HG03460 (cell line): ENCODE results near the gene BCL6.

Experiments
- ATAC-seq: cut with Tn5 transposase; IDR thresholded peaks from one replicate; pipeline ENCODE4 v1.9.1; 2021; ENCODE audit not compliant: unreplicated experiment

Gene BCL6

GRCh38 chr3:187739094-187739560 lies 6.1 kb downstream of the BCL6 start:
- ATAC-seq, result no peak

- peak; percentile 51 for ATAC-seq
Measured at GRCh38 chr3:187738331-187739093, 6.8 kb downstream of the BCL6 start.

GRCh38 chr3:187738071-187738330 lies 7.3 kb downstream of the BCL6 start:
- ATAC-seq, result no peak

DNA sequence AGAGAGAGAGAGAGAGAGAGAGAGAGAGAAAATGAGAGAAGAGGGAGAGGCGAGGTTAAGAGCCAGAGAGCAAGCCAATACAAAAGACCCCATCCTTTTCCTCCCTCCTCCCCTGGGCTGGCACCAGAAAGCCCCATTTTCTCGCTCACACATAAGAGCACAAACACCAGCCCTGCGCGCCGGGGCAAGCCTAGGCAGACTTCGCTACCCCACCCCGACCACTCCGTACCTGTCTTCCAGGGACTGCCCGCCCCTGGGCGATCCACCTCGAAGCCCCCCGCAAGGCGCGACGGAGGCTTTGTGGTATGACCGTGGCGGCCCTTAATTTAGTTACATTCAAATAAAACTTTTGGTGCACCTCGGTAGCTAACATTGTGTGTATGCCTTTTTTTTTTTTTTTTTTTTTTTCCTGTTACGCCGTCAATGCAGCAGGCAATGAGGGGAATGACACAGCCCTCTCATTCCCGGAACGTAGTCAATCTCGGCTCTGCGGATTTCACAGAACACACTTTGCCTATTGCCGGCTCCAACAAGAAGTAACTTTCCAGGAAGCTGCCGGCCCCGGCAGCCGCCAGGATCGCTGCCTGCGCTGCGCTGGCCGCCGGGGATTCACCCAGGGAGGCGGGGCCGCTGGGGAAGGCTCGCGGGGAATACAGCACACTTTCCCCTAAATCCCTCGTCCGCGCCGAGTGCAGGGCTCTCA lies 7.7 kb downstream of the BCL6 start:
- ATAC-seq, result no peak

DNA sequence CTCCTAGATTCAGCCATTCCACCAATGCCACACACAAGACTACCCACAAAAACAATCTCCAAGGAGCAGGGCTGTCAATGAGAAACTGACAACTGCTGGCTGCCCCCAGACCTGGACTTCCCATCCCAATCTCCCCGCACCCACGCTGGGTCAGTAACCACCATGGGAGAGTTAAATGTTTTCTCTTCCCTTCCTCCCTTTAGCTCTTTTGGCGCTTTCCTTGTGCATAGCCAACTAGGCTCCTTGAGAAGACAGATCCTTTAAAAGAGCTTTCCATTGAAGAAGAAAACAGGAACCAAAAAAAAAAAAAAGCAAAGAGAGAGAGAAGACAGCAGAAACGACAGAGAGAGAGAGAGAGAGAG lies 8.3 kb downstream of the BCL6 start:
- ATAC-seq, result no peak

DNA sequence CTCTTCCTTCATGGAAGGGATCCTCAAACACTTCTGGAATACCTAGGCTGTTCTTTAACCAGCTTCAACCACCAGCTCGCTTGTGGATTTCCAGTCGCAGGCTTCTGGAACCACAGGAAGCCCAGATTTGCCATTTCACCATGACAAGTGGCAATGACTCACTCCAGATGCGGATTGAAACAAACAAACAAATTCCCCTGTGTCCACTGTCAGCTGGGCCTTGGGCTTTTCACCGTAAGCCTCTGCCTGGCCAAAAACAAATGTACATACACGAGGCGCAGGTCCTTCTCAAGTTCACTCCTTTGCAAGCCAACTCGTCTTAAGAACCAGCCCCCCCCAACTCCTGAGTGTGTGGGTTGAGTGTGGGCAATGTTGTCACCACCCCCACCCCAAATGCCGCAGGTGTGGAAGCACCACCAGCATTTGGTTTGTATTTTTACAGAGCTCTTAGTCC lies 8.8 kb downstream of the BCL6 start:
- ATAC-seq, result no peak

DNA sequence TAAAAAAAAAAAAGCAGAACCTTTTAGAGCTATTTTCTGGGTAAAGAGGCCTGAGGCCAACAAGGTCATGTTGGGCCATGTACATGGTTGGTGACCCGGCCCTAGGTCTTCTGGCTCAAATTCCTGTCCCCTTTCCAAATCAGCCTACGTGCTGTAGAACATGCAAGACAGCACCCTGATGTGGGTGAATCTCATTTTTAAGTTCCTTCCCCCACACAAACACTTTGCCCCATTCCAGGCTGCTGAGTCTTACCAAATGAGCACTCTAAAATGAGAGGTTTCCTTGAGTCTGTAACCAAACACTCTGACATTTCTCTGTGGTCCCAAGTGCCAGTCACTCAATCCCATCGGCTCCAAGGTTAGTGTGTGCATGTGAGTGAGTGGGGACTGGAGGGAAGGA lies 9.4 kb downstream of the BCL6 start:
- ATAC-seq, result no peak

- no peak for ATAC-seq
Measured at GRCh38 chr3:187735383-187735782, 9.9 kb downstream of the BCL6 start.

DNA sequence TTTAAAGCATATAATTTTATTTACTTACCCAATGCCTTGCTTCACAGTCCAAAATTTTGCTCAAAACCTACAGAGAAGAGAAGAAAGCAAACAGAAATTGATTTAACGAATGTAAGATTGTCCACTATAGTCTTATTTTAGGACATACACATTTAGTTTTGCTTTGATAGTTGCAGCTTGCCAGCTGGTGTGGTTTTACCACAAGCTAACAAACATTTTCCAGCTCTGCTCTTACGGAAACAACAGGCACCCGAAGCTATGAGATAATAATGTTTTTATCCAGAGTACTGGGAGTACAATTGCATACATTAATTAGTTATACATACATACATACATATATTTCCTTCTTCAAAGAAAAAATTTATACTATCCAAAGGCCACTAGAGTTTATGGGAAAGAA lies 10.4 kb downstream of the BCL6 start:
- ATAC-seq, result no peak

GRCh38 chr3:187733371-187733770 lies 11.9 kb downstream of the BCL6 start:
- ATAC-seq, result no peak

- ATAC-seq, result no peak
Measured at GRCh38 chr3:187729598-187729997, 15.7 kb downstream of the BCL6 start.

DNA sequence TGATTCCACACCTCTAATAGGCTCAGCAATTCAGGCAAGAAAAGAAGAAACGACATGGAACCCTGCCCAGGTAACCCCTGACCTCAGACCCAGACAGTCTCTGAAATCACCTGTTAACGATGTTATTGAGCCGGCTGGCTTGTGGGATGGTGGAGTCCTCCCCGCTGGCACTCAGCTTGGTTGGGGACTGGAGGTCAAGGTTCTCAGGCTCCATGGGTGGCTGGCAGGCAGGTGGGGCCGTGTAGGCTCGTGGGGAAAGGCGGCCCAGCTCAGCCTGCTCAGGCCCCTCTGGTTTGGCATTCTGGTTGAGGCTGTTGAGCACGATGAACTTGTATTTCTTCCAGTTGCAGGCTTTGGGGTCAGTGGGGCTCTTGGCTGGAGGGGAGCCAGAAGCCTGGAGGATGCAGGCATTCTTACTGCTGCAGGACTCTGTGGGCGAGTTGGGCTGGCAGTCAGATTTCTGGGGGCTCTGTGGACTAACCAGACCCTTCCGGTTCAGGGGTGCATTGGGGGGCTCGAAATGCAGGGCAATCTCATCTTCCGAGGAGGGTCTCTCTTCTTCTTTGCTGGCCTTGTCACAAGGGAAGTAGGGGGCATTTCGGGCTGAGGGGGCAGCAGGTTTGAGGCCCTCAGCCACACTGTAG lies 16.2 kb downstream of the BCL6 start:
- no peak for ATAC-seq

- no peak for ATAC-seq
Measured at GRCh38 chr3:187728248-187728647, 17.0 kb downstream of the BCL6 start.

DNA sequence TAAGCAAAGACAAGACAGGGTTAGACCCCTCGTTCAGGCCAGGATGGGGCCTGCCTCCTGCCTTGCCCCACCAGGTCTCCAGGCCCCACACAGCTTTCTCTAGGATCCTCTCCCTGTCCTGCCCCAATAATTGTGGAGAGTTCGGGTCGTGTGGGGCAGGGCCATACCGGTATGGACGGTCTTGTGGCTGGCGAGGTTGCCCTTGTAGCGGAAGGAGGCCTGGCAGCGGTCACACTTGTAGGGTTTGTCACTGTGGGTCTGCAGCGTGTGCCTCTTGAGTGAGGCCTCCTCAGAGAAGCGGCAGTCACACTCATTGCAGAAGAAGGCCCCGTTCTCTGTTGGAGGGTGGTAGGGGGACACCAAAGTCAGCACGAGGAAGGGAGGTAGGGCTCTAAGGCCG lies 18.7 kb downstream of the BCL6 start:
- no peak for ATAC-seq

GRCh38 chr3:187725653-187726370 lies 19.5 kb downstream of the BCL6 start:
- ATAC-seq, result no peak

DNA sequence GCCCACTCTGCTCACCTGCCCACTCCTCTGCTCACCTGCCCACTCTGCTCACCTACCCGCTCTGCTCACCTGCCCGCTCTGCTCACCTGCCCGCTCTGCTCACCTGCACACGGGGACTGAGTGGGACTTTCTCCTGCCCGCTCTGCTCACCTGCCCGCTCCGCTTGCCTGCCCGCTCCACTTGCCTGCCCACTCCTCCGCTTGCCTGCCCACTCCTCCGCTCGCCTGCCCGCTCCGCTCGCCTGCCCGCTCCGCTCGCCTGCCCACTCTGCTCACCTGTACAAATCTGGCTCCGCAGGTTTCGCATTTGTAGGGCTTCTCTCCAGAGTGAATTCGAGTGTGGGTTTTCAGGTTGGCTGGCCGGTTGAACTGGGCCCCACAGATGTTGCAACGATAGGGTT lies 20.0 kb downstream of the BCL6 start:
- ATAC-seq, result no peak

- ATAC-seq, result no peak
Measured at GRCh38 chr3:187722206-187722612, 23.1 kb downstream of the BCL6 start.

- ATAC-seq, result no peak
Measured at GRCh38 chr3:187721055-187721454, 24.2 kb downstream of the BCL6 start.

- ATAC-seq, result no peak
Measured at GRCh38 chr3:187720337-187720670, 25.0 kb downstream of the BCL6 start.

DNA sequence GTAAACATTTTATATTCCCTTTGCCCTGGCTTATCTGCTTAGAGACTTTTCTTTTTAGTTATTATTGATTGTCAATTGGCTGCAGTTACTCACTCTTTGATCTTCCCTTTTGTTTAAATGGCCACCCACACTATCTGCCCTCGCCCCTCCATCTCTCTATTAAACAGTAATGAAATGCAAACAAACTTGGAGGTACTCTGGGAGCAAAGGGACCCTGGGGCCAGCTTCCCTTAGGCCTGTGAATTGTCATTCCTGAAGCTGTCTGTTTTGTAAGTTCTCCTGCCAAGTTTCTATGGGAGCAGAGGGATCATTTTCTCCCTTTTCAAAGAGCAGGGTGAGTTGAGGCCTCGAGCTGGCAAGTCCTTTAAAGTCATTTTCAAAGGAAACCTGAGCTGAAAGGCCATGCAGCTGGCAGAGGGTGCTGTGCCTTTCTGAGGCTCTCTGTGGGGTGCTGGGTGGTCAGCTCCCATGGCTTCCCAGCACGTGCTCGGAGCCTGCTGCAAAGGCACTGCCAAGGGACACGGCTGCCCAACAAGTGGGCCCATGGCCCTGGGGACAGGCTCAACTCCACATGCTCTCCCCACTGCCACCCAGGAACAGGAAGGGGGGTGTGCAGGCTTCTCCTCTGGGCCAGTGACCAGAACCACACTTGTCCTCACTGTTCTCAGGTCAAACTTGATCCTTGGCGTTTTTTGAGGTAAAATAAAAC lies 25.5 kb downstream of the BCL6 start:
- ATAC-seq, result no peak

DNA sequence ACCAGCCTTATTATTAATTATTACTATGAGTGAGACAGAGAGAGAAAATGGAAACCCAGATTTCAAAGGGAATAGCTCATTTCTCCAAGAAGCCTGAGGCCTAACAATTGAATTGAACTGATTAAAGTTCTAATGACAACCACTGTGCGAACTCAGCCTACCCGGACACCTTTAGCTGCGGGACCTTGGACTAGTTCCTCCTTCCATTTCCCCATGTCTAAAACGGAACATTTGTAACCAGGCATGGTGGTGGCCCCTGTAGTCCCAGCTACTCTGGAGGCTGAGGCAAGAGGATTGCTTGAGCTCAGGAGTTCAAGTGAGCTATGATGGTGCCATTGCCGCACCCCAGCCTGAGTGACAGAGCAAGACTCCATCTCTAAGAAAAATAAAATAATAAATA lies 26.5 kb downstream of the BCL6 start:
- no peak for ATAC-seq
